Natural killer cell (primary cell): ENCODE measurements around the gene FIBP. TPM values are rescaled to one million over a fixed set of nuclear protein-coding genes. Genes with fewer than 3 reads are reported as not detected.
A peak's percentile ranks its signal among the peaks of the same experiment; 100 is the strongest.

Experiments used
- ATAC-seq, 3 donors: fragments of 150-1000 bp in 2 of 3; fragments of 200-7000 bp in 1 of 3; cut with Tn5 transposase; 1 replicate in 1 of 3; 2 replicates in 2 of 3; pipeline ENCODE4 v1.10.0; 2021; ENCODE audit warnings: mild to moderate bottlenecking in 2 of 3, moderate library complexity in 2 of 3
- DNase-seq, 2 donors: peaks; one replicate each; pipeline versions ENCODE4 v3.0.0 to v3.0.0-alpha.2; 2013 to 2021; ENCODE audit warnings: mixed read lengths in 1 of 2
- H3K27ac ChIP-seq: one replicate; pipeline ENCODE4 v1.5.1; 2013; ENCODE audit warnings: mild to moderate bottlenecking, low read length
- H3K27me3 ChIP-seq: one replicate; pipeline ENCODE4 v1.6.1; 2013; ENCODE audit warnings: low read length; ENCODE audit not compliant: control insufficient read depth, insufficient read depth
- H3K36me3 ChIP-seq: one replicate; pipeline ENCODE4 v1.6.1; 2013; ENCODE audit warnings: low read length; ENCODE audit not compliant: control insufficient read depth, insufficient read depth
- H3K4me1 ChIP-seq: one replicate; pipeline ENCODE4 v1.6.1; 2013; ENCODE audit warnings: low read length; ENCODE audit not compliant: control insufficient read depth, insufficient read depth
- H3K4me3 ChIP-seq: one replicate; pipeline ENCODE4 v1.5.1; 2013; ENCODE audit warnings: low read length
- H3K9me3 ChIP-seq: one replicate; pipeline ENCODE4 v1.6.1; 2013; ENCODE audit warnings: low read length; ENCODE audit not compliant: control insufficient read depth, insufficient read depth
- H3K27ac Mint-ChIP-seq, 2 donors: one replicate each; pipeline ENCODE4 v1.8.0; 2022; ENCODE audit warnings: mild to moderate bottlenecking in 2 of 2, mixed read lengths in 2 of 2, moderate library complexity in 1 of 2
- H3K27me3 Mint-ChIP-seq, 2 donors: one replicate each; pipeline ENCODE4 v1.8.0; 2022; ENCODE audit warnings: low read depth in 2 of 2, mixed read lengths in 2 of 2
- H3K36me3 Mint-ChIP-seq: one replicate; pipeline ENCODE4 v1.8.0; 2022; ENCODE audit warnings: mixed read lengths
- H3K4me1 Mint-ChIP-seq, 2 donors: one replicate each; pipeline ENCODE4 v1.8.0; 2022; ENCODE audit warnings: mixed read lengths in 2 of 2
- H3K4me3 Mint-ChIP-seq: one replicate; pipeline ENCODE4 v1.8.0; 2022; ENCODE audit warnings: mild to moderate bottlenecking, moderate library complexity, mixed read lengths
- H3K9me3 Mint-ChIP-seq, 2 donors: one replicate each; pipeline ENCODE4 v1.8.0; 2022; ENCODE audit warnings: mixed read lengths in 2 of 2
- CTCF ChIP-seq: fragments of 200-600 bp; IDR thresholded peaks from one replicate; pipeline ENCODE4 v1.8.0; 2022; ENCODE audit warnings: antibody characterized with exemption
- WGBS: methylation state at CpG from one replicate; pipeline ENCODE4 v1.1.7; 2013; ENCODE audit warnings: missing lambda C conversion rate; ENCODE audit not compliant: insufficient coverage; 5-methylcytosine and 5-hydroxymethylcytosine counted together
- intact Hi-C: fragments of 100-400 bp; cut with micrococcal nuclease; formaldehyde crosslinking; loops from one replicate; pipeline ENCODE4 v1.14.2; 2022
- total RNA-seq, 4 donors: library from RNA; stranded (reverse); fragments of 120-200 nt in 1 of 4; gene quantifications; one replicate each; pipeline versions ENCODE4 v1.2.3 to v1.2.4, GENCODE V29; 2013 to 2022

The FIBP gene
- total RNA-seq, 3 donors from 2014 or later (not counting 1 experiment from before 2014, with no cell fraction given): 36.5 to 47.9 (median 45.7) TPM

- H3K36me3 ChIP-seq: peaks cover 28% of the 10 kb centered on the region
- Mint-ChIP-seq H3K36me3 (no peaks in the 10 kb centered on the region), H3K27ac (peak overlapping the region; percentile 88 to 96), H3K4me3 (peak overlapping the region; percentile 88), H3K27me3 (no peaks in the 10 kb centered on the region), H3K9me3 (no peaks in the 10 kb centered on the region), H3K4me1 (peaks cover 48 to 67% of the 10 kb centered on the region in 2 donors)
- no peaks in the 10 kb centered on the region for H3K9me3 ChIP-seq
- WGBS: 91% methylated on average over 14 of the region's 14 CpGs
- peak overlapping the region; percentile 97 for H3K27ac ChIP-seq
- H3K27me3 ChIP-seq: no peaks in the 10 kb centered on the region
- intact Hi-C loops: no loop called here
- DNase-seq (no peak), ATAC-seq (no peak)
- H3K4me1 ChIP-seq: peaks cover 68% of the 10 kb centered on the region
- no peak overlapping the region for H3K4me3 ChIP-seq
- TF ChIP-seq CTCF: no peak
Observed at GRCh38 chr11:65886826-65887722, 1.2 kb downstream of the FIBP start.

- Mint-ChIP-seq H3K27me3 (no peaks in the 10 kb centered on the region), H3K27ac (peak overlapping the region; percentile 78 to 96), H3K9me3 (no peaks in the 10 kb centered on the region), H3K36me3 (no peaks in the 10 kb centered on the region), H3K4me3 (peak overlapping the region; percentile 88), H3K4me1 (peaks cover 57 to 73% of the 10 kb centered on the region in 2 donors)
- no peak overlapping the region for H3K27ac ChIP-seq
- no peaks in the 10 kb centered on the region for H3K27me3 ChIP-seq
- ATAC-seq (no peak), DNase-seq (no peak)
- WGBS: 91% methylated on average over 7 of the region's 12 CpGs
- H3K4me1 ChIP-seq: peaks cover 69% of the 10 kb centered on the region
- no peak for TF ChIP-seq CTCF
- no peaks in the 10 kb centered on the region for H3K9me3 ChIP-seq
- intact Hi-C loops: no loop called here
- H3K4me3 ChIP-seq: no peak overlapping the region
- peaks cover 34% of the 10 kb centered on the region for H3K36me3 ChIP-seq
Observed at GRCh38 chr11:65885808-65886536, 2.3 kb downstream of the FIBP start.

GRCh38 chr11:65885231-65885630, 3.0 kb downstream of the FIBP start:
- Histone ChIP-seq H3K4me1 (peaks cover 76% of the 10 kb centered on the region), H3K9me3 (no peaks in the 10 kb centered on the region), H3K4me3 (no peak overlapping the region), H3K36me3 (peaks cover 34% of the 10 kb centered on the region), H3K27ac (peak overlapping the region; percentile 20), H3K27me3 (no peaks in the 10 kb centered on the region)
- no peak overlapping the region for H3K4me3 Mint-ChIP-seq
- DNase-seq: no peak
- H3K27me3 Mint-ChIP-seq: no peaks in the 10 kb centered on the region
- TF ChIP-seq CTCF: no peak
- H3K4me1 Mint-ChIP-seq: peaks cover 62 to 79% of the 10 kb centered on the region in 2 donors
- H3K9me3 Mint-ChIP-seq: no peaks in the 10 kb centered on the region
- peak overlapping the region; percentile 83 to 84 for H3K27ac Mint-ChIP-seq
- H3K36me3 Mint-ChIP-seq: no peaks in the 10 kb centered on the region
- ATAC-seq: no peak
- 98% methylated on average over 7 of the region's 7 CpGs for WGBS
- intact Hi-C loops: no loop called here
